HepG2 (cell line): ENCODE results near the gene RBBP5. TPM values are rescaled to one million over a fixed set of nuclear protein-coding genes. Genes with fewer than 3 reads are reported as not detected.

Source experiments
- TEAD2 ChIP-seq: sonication (generic); formaldehyde crosslinking; IDR thresholded peaks from 2 replicates; pipeline ENCODE4 v1.9.0; 2021; ENCODE audit warnings: missing genetic modification reagents
- ZC3H4 ChIP-seq: sonication (generic); formaldehyde crosslinking; IDR thresholded peaks from 2 replicates; pipeline ENCODE4 v1.4.0; 2020; ENCODE audit warnings: missing genetic modification reagents, borderline replicate concordance
- ZNF264 ChIP-seq: sonication (generic); formaldehyde crosslinking; IDR thresholded peaks from 2 replicates; pipeline ENCODE4 v1.4.0; 2020; ENCODE audit warnings: missing genetic modification reagents
- ZSCAN12 ChIP-seq: sonication (generic); formaldehyde crosslinking; IDR thresholded peaks from 2 replicates; pipeline ENCODE4 v1.9.0; 2021; ENCODE audit warnings: mild to moderate bottlenecking, missing genetic modification reagents
- polyA plus RNA-seq, 8 experiments: library from polyadenylated mRNA; depleted of rRNA in 3 of 8; stranded (reverse) in 7 of 8; unstranded in 1 of 8; fragments of >200 nt; fragmentation: Illumina TruSeq in 4 of 8; extraction: Trizol in 4 of 8; gene quantifications; 2 replicates each; pipeline versions ENCODE4 v1.2.1 to v1.2.3, GENCODE V29; 2011 to 2016; ENCODE audit warnings: low read depth in 4 of 8, missing spikeins in 1 of 8, mixed read lengths in 1 of 8; ENCODE audit not compliant: insufficient read depth in 1 of 8
- total RNA-seq, 5 experiments: library from RNA; depleted of rRNA; stranded (reverse); fragments of >200 nt; fragmentation: Illumina TruSeq; extraction: Trizol; gene quantifications; 2 replicates each; pipeline ENCODE4 v1.2.3, GENCODE V29; 2016; ENCODE audit warnings: low read depth in 1 of 5
- TF ChIP-seq, protein P1 (sequence below): sonication (generic); formaldehyde crosslinking; IDR thresholded peaks from 2 replicates; pipeline ENCODE4 v1.4.0; 2020; ENCODE audit warnings: missing genetic modification reagents
- TF ChIP-seq, protein P2 (sequence below): sonication (generic); formaldehyde crosslinking; IDR thresholded peaks from 2 replicates; pipeline ENCODE4 v1.4.0; 2020; ENCODE audit warnings: missing genetic modification reagents, borderline replicate concordance
- TF ChIP-seq, protein P3 (sequence below): sonication (generic); formaldehyde crosslinking; IDR thresholded peaks from 2 replicates; pipeline ENCODE4; 2020; ENCODE audit warnings: missing genetic modification reagents, mild to moderate bottlenecking, borderline replicate concordance
- TF ChIP-seq, protein P4 (sequence below): sonication (generic); formaldehyde crosslinking; IDR thresholded peaks from 2 replicates; pipeline ENCODE4 v1.4.0; 2020; ENCODE audit warnings: missing genetic modification reagents, borderline replicate concordance
- TF ChIP-seq, protein P5 (sequence below): sonication (generic); formaldehyde crosslinking; IDR thresholded peaks from 2 replicates; pipeline ENCODE4 v1.5.0; 2020; ENCODE audit warnings: missing genetic modification reagents

The RBBP5 gene
- total and polyA plus RNA-seq, 2 of the 13 experiments (the other 11 are each of a cell fraction or from before 2014, with no cell fraction given), result 6.6 to 17.1 TPM

DNA sequence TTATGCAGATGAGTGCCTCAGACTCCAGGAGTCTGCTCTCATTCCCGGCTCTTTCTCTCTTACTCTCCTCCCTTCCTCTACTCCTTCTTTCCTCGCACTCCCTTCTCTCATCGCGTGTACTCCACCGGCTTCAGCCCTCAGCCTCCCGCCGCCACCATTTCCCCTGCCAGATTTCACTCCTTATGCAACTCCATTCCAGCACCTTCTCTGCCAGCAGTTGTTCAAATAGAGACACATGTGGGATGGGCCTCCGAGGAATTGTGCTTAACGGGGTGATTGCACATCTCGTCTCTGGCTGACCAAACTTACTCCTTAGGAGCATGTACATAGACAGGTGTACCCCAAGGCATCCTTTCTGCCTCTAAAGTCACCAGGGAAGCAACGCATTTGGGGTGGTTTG lies 76.6 kb downstream of the RBBP5 start (continued):
- TF ChIP-seq, protein P1, sequence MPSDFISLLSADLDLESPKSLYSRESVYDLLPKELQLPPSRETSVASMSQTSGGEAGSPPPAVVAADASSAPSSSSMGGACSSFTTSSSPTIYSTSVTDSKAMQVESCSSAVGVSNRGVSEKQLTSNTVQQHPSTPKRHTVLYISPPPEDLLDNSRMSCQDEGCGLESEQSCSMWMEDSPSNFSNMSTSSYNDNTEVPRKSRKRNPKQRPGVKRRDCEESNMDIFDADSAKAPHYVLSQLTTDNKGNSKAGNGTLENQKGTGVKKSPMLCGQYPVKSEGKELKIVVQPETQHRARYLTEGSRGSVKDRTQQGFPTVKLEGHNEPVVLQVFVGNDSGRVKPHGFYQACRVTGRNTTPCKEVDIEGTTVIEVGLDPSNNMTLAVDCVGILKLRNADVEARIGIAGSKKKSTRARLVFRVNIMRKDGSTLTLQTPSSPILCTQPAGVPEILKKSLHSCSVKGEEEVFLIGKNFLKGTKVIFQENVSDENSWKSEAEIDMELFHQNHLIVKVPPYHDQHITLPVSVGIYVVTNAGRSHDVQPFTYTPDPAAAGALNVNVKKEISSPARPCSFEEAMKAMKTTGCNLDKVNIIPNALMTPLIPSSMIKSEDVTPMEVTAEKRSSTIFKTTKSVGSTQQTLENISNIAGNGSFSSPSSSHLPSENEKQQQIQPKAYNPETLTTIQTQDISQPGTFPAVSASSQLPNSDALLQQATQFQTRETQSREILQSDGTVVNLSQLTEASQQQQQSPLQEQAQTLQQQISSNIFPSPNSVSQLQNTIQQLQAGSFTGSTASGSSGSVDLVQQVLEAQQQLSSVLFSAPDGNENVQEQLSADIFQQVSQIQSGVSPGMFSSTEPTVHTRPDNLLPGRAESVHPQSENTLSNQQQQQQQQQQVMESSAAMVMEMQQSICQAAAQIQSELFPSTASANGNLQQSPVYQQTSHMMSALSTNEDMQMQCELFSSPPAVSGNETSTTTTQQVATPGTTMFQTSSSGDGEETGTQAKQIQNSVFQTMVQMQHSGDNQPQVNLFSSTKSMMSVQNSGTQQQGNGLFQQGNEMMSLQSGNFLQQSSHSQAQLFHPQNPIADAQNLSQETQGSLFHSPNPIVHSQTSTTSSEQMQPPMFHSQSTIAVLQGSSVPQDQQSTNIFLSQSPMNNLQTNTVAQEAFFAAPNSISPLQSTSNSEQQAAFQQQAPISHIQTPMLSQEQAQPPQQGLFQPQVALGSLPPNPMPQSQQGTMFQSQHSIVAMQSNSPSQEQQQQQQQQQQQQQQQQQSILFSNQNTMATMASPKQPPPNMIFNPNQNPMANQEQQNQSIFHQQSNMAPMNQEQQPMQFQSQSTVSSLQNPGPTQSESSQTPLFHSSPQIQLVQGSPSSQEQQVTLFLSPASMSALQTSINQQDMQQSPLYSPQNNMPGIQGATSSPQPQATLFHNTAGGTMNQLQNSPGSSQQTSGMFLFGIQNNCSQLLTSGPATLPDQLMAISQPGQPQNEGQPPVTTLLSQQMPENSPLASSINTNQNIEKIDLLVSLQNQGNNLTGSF, result no peak
- no peak for TF ChIP-seq ZNF264 (CRISPR knock-in tag)
- TF ChIP-seq TEAD2 (CRISPR knock-in tag), result no peak
- no peak for TF ChIP-seq ZSCAN12 (CRISPR knock-in tag)
- TF ChIP-seq, protein P2, sequence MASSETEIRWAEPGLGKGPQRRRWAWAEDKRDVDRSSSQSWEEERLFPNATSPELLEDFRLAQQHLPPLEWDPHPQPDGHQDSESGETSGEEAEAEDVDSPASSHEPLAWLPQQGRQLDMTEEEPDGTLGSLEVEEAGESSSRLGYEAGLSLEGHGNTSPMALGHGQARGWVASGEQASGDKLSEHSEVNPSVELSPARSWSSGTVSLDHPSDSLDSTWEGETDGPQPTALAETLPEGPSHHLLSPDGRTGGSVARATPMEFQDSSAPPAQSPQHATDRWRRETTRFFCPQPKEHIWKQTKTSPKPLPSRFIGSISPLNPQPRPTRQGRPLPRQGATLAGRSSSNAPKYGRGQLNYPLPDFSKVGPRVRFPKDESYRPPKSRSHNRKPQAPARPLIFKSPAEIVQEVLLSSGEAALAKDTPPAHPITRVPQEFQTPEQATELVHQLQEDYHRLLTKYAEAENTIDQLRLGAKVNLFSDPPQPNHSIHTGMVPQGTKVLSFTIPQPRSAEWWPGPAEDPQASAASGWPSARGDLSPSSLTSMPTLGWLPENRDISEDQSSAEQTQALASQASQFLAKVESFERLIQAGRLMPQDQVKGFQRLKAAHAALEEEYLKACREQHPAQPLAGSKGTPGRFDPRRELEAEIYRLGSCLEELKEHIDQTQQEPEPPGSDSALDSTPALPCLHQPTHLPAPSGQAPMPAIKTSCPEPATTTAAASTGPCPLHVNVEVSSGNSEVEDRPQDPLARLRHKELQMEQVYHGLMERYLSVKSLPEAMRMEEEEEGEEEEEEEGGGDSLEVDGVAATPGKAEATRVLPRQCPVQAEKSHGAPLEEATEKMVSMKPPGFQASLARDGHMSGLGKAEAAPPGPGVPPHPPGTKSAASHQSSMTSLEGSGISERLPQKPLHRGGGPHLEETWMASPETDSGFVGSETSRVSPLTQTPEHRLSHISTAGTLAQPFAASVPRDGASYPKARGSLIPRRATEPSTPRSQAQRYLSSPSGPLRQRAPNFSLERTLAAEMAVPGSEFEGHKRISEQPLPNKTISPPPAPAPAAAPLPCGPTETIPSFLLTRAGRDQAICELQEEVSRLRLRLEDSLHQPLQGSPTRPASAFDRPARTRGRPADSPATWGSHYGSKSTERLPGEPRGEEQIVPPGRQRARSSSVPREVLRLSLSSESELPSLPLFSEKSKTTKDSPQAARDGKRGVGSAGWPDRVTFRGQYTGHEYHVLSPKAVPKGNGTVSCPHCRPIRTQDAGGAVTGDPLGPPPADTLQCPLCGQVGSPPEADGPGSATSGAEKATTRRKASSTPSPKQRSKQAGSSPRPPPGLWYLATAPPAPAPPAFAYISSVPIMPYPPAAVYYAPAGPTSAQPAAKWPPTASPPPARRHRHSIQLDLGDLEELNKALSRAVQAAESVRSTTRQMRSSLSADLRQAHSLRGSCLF (CRISPR knock-in tag), result no peak
- TF ChIP-seq, protein P3, sequence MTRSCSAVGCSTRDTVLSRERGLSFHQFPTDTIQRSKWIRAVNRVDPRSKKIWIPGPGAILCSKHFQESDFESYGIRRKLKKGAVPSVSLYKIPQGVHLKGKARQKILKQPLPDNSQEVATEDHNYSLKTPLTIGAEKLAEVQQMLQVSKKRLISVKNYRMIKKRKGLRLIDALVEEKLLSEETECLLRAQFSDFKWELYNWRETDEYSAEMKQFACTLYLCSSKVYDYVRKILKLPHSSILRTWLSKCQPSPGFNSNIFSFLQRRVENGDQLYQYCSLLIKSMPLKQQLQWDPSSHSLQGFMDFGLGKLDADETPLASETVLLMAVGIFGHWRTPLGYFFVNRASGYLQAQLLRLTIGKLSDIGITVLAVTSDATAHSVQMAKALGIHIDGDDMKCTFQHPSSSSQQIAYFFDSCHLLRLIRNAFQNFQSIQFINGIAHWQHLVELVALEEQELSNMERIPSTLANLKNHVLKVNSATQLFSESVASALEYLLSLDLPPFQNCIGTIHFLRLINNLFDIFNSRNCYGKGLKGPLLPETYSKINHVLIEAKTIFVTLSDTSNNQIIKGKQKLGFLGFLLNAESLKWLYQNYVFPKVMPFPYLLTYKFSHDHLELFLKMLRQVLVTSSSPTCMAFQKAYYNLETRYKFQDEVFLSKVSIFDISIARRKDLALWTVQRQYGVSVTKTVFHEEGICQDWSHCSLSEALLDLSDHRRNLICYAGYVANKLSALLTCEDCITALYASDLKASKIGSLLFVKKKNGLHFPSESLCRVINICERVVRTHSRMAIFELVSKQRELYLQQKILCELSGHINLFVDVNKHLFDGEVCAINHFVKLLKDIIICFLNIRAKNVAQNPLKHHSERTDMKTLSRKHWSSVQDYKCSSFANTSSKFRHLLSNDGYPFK, result no peak
- TF ChIP-seq, protein P4, sequence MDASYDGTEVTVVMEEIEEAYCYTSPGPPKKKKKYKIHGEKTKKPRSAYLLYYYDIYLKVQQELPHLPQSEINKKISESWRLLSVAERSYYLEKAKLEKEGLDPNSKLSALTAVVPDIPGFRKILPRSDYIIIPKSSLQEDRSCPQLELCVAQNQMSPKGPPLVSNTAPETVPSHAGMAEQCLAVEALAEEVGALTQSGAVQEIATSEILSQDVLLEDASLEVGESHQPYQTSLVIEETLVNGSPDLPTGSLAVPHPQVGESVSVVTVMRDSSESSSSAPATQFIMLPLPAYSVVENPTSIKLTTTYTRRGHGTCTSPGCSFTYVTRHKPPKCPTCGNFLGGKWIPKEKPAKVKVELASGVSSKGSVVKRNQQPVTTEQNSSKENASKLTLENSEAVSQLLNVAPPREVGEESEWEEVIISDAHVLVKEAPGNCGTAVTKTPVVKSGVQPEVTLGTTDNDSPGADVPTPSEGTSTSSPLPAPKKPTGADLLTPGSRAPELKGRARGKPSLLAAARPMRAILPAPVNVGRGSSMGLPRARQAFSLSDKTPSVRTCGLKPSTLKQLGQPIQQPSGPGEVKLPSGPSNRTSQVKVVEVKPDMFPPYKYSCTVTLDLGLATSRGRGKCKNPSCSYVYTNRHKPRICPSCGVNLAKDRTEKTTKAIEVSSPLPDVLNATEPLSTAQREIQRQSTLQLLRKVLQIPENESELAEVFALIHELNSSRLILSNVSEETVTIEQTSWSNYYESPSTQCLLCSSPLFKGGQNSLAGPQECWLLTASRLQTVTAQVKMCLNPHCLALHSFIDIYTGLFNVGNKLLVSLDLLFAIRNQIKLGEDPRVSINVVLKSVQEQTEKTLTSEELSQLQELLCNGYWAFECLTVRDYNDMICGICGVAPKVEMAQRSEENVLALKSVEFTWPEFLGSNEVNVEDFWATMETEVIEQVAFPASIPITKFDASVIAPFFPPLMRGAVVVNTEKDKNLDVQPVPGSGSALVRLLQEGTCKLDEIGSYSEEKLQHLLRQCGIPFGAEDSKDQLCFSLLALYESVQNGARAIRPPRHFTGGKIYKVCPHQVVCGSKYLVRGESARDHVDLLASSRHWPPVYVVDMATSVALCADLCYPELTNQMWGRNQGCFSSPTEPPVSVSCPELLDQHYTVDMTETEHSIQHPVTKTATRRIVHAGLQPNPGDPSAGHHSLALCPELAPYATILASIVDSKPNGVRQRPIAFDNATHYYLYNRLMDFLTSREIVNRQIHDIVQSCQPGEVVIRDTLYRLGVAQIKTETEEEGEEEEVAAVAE (CRISPR knock-in tag), result no peak
- no peak for TF ChIP-seq ZC3H4 (CRISPR knock-in tag)
- TF ChIP-seq, protein P5, sequence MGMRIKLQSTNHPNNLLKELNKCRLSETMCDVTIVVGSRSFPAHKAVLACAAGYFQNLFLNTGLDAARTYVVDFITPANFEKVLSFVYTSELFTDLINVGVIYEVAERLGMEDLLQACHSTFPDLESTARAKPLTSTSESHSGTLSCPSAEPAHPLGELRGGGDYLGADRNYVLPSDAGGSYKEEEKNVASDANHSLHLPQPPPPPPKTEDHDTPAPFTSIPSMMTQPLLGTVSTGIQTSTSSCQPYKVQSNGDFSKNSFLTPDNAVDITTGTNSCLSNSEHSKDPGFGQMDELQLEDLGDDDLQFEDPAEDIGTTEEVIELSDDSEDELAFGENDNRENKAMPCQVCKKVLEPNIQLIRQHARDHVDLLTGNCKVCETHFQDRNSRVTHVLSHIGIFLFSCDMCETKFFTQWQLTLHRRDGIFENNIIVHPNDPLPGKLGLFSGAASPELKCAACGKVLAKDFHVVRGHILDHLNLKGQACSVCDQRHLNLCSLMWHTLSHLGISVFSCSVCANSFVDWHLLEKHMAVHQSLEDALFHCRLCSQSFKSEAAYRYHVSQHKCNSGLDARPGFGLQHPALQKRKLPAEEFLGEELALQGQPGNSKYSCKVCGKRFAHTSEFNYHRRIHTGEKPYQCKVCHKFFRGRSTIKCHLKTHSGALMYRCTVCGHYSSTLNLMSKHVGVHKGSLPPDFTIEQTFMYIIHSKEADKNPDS (CRISPR knock-in tag), result no peak
